Calu3 (cell line): ENCODE measurements around the gene PTPRR. TPM values are rescaled to one million over a fixed set of nuclear protein-coding genes. Genes with fewer than 3 reads are reported as not detected.
A peak's percentile ranks its signal among the peaks of the same experiment; 100 is the strongest.
"Not testable (repeated sequence)": the region's sequence is repeated elsewhere in the genome, so short reads cannot be mapped to it uniquely, and the experiment has no call there.

ENCODE experiments used
- BruUV-seq: library from RNA; stranded (reverse); fragments of 400-500 nt; replicated peaks from 2 replicates; lab custom pipeline; 2021; lab: Mats Ljungman, UMichigan
- CTCF ChIA-PET: fragments of 300-600 bp; sonication (Branson Sonifier 250); formaldehyde crosslinking; loops from one replicate; lab custom pipeline; 2022; ENCODE audit warnings: antibody characterized with exemption; lab: Charles Lee
- DNase-seq: peaks from one replicate; pipeline ENCODE4 v3.0.0; 2022
- H3K27ac Mint-ChIP-seq: one replicate; pipeline ENCODE4 v1.8.0; 2022; ENCODE audit warnings: mixed read lengths; ENCODE audit not compliant: unreplicated experiment
- H3K27me3 Mint-ChIP-seq: one replicate; pipeline ENCODE4 v1.8.0; 2022; ENCODE audit warnings: mixed read lengths; ENCODE audit not compliant: unreplicated experiment
- H3K36me3 Mint-ChIP-seq: one replicate; pipeline ENCODE4 v1.8.0; 2022; ENCODE audit warnings: mild to moderate bottlenecking, moderate library complexity, mixed read lengths; ENCODE audit not compliant: insufficient read depth, unreplicated experiment
- H3K4me1 Mint-ChIP-seq: one replicate; pipeline ENCODE4 v1.8.0; 2022; ENCODE audit warnings: mild to moderate bottlenecking, low read depth, mixed read lengths; ENCODE audit not compliant: unreplicated experiment
- H3K4me3 Mint-ChIP-seq: one replicate; pipeline ENCODE4 v1.8.0; 2022; ENCODE audit warnings: mild to moderate bottlenecking, low read depth, moderate library complexity, mixed read lengths; ENCODE audit not compliant: unreplicated experiment
- H3K9me3 Mint-ChIP-seq: one replicate; pipeline ENCODE4 v1.8.0; 2022; ENCODE audit warnings: low read depth, mixed read lengths; ENCODE audit not compliant: unreplicated experiment
- intact Hi-C: fragments of 100-400 bp; cut with micrococcal nuclease; formaldehyde crosslinking; loops from one replicate; pipeline ENCODE4 v1.10.0; 2022; ENCODE audit not compliant: unreplicated experiment
- total RNA-seq: library from RNA; stranded (reverse); gene quantifications from 2 replicates; pipeline ENCODE4 v1.2.3, GENCODE V29; 2022
- TF ChIP-seq, protein P1 (sequence below): fragments of 200-600 bp; IDR thresholded peaks from one replicate; pipeline ENCODE4 v1.8.0; 2022; ENCODE audit warnings: antibody characterized with exemption; ENCODE audit not compliant: unreplicated experiment

The PTPRR gene
- total RNA-seq, 1 experiment from 2014 or later: 39.1 TPM

DNA sequence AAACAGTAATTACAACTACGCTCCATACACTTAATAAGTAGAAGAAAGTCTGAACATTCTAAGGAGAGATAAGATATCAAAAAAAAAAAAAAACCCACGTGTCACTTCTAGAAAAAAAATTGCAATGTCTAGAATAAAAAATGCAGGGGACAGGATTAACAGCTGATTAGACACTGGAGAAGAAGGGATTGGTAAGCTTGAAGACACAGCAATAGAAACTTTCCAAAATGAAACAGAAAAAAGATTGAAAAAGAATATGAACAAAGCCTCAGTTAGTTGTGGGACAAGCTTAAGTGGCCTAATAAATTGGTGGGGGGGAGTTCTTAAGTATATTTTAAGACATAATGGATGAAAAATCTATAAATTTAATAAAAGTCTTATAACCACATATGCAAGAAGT is 105.5 kb downstream of the PTPRR start:
- no peak overlapping the region for H3K4me3 Mint-ChIP-seq
- TF ChIP-seq, protein P1, sequence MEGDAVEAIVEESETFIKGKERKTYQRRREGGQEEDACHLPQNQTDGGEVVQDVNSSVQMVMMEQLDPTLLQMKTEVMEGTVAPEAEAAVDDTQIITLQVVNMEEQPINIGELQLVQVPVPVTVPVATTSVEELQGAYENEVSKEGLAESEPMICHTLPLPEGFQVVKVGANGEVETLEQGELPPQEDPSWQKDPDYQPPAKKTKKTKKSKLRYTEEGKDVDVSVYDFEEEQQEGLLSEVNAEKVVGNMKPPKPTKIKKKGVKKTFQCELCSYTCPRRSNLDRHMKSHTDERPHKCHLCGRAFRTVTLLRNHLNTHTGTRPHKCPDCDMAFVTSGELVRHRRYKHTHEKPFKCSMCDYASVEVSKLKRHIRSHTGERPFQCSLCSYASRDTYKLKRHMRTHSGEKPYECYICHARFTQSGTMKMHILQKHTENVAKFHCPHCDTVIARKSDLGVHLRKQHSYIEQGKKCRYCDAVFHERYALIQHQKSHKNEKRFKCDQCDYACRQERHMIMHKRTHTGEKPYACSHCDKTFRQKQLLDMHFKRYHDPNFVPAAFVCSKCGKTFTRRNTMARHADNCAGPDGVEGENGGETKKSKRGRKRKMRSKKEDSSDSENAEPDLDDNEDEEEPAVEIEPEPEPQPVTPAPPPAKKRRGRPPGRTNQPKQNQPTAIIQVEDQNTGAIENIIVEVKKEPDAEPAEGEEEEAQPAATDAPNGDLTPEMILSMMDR: no peak
- H3K4me1 Mint-ChIP-seq: peaks cover 52% of the 10 kb centered on the region
- no peak for DNase-seq
- CTCF ChIA-PET: interaction anchor here (1.3 kb wide), 1 partner anchor 8 kb away, joined by 8 read pairs; no protein-coding TSS in a partner anchor
- H3K9me3 Mint-ChIP-seq: peaks cover 8% of the 10 kb centered on the region
- no peaks in the 10 kb centered on the region for H3K27me3 Mint-ChIP-seq
- no TSS peak for BruUV-seq
- H3K27ac Mint-ChIP-seq: peak overlapping the region; percentile 45
- H3K36me3 Mint-ChIP-seq: no peaks in the 10 kb centered on the region
- intact Hi-C loops: no loop called here

DNA sequence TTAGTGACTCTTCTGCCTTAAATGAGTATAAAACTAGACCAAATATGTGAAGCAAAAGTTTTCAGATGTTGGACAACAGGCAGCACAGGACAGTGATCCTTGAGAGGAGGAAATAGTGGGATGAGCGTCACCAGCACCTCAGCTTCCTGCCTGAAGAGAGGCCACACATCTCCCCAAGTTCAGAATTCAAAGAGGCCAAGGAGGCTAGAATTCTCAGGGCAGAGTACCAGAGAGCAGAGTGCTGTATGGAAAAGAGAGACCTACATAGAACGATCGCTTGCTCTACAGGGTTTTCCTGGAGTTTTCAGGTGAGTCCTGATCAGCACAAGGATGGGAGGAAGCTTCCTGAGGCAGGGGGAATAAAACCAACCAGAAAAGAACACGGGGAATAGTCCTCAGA is 107.0 kb downstream of the PTPRR start:
- BruUV-seq: no TSS peak
- TF ChIP-seq, protein P1: no peak
- Mint-ChIP-seq H3K27ac (peak overlapping the region; percentile 53), H3K4me1 (peaks cover 67% of the 10 kb centered on the region), H3K4me3 (no peak overlapping the region), H3K36me3 (no peaks in the 10 kb centered on the region), H3K9me3 (peaks cover 8% of the 10 kb centered on the region), H3K27me3 (no peaks in the 10 kb centered on the region)
- CTCF ChIA-PET: no interaction called here
- intact Hi-C loops: no loop called here
- DNase-seq: no peak

DNA sequence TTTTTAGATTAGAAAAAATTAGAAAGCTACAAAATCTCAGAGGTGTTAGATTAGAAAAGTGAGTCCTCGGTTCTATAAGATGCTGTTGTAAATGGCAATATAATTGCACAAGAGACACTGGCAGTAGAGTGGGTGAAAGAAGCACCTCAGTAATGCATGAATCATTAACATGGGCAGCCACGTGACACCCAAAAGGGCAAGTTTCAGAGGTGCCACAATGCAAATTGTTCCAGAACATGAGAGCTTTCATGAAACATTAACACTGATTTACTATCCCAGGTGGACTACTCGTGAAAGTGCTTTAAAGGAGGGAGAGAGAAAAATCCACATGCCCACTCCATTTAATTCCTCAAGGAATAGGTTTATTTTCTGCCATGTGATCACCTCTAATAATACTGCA is 108.4 kb downstream of the PTPRR start:
- Mint-ChIP-seq H3K4me3 (no peak overlapping the region), H3K27ac (peak overlapping the region; percentile 51), H3K9me3 (peaks cover 8% of the 10 kb centered on the region), H3K36me3 (no peaks in the 10 kb centered on the region), H3K27me3 (no peaks in the 10 kb centered on the region), H3K4me1 (peaks cover 81% of the 10 kb centered on the region)
- intact Hi-C loops: no loop called here
- BruUV-seq: no TSS peak
- peak; percentile 55 for DNase-seq
- CTCF ChIA-PET: interaction anchor here (1.0 kb wide), 1 partner anchor 11 kb away, joined by 5 read pairs; no protein-coding TSS in a partner anchor
- TF ChIP-seq, protein P1: no peak

DNA sequence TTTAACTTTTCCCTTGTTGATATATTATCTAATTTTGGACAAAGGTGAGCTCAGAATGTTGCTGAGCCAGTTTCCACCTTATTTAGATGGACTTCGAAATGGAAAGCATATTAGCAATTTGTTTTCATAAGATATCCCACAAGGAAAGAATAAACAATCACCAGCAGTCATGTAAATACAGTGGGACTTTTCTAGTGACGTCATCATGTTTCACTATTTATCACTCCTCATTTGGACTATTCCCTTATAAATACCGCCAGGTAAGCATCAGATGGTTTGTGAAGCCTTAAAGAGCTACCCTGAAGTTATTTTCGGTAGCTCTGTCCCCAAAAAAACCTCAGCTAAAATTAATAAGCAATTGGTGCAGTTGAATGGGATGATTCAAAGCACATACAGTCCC is 110.7 kb downstream of the PTPRR start:
- intact Hi-C loops: loop anchor here (2.0 kb wide), 1 partner anchor 53 kb away; no protein-coding TSS in a partner anchor
- H3K27me3 Mint-ChIP-seq: no peaks in the 10 kb centered on the region
- BruUV-seq: no TSS peak
- CTCF ChIA-PET: no interaction called here
- no peak for DNase-seq
- H3K4me3 Mint-ChIP-seq: no peak overlapping the region
- H3K9me3 Mint-ChIP-seq: peaks cover 6% of the 10 kb centered on the region
- H3K27ac Mint-ChIP-seq: no peak overlapping the region
- H3K36me3 Mint-ChIP-seq: no peaks in the 10 kb centered on the region
- TF ChIP-seq, protein P1: no peak
- H3K4me1 Mint-ChIP-seq: peaks cover 82% of the 10 kb centered on the region

DNA sequence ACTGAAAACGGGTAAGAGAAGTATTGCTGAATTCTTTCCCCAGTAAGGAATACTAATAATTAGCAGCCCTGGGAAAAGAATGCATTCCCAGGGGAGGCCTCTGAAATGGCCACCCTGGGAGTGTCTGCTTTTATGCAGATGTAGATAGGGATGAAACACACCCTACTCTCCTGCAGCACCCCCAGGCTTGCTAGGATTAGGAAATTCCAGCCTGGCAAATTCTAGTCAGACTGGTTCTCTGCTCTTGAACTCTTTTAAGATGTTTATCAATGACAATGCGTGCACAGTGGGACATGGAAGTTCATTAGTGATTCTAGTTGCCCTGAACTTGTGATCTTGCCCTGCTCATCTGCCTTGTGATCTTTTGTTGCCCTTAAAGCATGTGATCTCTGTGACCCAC is 112.5 kb downstream of the PTPRR start:
- intact Hi-C loops, H3K27me3 Mint-ChIP-seq, H3K36me3 Mint-ChIP-seq, H3K4me3 Mint-ChIP-seq, H3K9me3 Mint-ChIP-seq, BruUV-seq, CTCF ChIA-PET: not testable (repeated sequence)
- DNase-seq: peak; percentile 43
- Mint-ChIP-seq H3K27ac (peak overlapping the region; percentile 73), H3K4me1 (peaks cover 63% of the 10 kb centered on the region)
